Astrocyte of the spinal cord (primary cell): Measurements from ENCODE around the gene WDR4.
"Not testable (repeated sequence)": the region's sequence is repeated elsewhere in the genome, so short reads cannot be mapped to it uniquely, and the experiment has no call there.

Source experiments
- DNase-seq: peaks from one replicate; pipeline ENCODE4 v3.0.0; 2011; ENCODE audit warnings: low read depth, low spot score
- H3K4me3 ChIP-seq: 2 replicates; pipeline ENCODE4 v1.5.1; 2011; ENCODE audit warnings: low read depth, mild to moderate bottlenecking, low read length, moderate library complexity
- in situ Hi-C: cut with HindIII; loops from 2 replicates; pipeline ENCODE4 v1.10.0; 2017; ENCODE audit warnings: low sequenced_read_pairs
- TF ChIP-seq, protein P1 (sequence below): IDR thresholded peaks from 2 replicates; pipeline ENCODE4 v1.5.1; 2012; ENCODE audit warnings: low read depth, mild to moderate bottlenecking, low read length, inconsistent platforms

Gene WDR4

DNA sequence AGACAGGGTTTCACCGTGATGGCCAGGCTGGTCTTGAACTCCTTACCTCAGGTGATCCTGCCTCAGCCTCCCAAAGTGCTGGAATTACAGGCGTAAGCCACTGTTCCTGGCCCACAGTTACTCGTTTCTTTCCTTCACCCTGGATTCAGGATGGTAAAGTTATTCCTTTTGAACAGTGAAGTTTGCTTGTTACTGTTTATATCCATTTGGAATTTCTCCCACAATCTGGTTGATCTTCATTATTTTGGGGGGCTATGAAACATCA is 43.0 kb downstream of the WDR4 start:
- H3K4me3 ChIP-seq, result no peak overlapping the region
- in situ Hi-C loops, result no loop called here
- no peak for DNase-seq
- TF ChIP-seq, protein P1, sequence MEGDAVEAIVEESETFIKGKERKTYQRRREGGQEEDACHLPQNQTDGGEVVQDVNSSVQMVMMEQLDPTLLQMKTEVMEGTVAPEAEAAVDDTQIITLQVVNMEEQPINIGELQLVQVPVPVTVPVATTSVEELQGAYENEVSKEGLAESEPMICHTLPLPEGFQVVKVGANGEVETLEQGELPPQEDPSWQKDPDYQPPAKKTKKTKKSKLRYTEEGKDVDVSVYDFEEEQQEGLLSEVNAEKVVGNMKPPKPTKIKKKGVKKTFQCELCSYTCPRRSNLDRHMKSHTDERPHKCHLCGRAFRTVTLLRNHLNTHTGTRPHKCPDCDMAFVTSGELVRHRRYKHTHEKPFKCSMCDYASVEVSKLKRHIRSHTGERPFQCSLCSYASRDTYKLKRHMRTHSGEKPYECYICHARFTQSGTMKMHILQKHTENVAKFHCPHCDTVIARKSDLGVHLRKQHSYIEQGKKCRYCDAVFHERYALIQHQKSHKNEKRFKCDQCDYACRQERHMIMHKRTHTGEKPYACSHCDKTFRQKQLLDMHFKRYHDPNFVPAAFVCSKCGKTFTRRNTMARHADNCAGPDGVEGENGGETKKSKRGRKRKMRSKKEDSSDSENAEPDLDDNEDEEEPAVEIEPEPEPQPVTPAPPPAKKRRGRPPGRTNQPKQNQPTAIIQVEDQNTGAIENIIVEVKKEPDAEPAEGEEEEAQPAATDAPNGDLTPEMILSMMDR, result no peak

DNA sequence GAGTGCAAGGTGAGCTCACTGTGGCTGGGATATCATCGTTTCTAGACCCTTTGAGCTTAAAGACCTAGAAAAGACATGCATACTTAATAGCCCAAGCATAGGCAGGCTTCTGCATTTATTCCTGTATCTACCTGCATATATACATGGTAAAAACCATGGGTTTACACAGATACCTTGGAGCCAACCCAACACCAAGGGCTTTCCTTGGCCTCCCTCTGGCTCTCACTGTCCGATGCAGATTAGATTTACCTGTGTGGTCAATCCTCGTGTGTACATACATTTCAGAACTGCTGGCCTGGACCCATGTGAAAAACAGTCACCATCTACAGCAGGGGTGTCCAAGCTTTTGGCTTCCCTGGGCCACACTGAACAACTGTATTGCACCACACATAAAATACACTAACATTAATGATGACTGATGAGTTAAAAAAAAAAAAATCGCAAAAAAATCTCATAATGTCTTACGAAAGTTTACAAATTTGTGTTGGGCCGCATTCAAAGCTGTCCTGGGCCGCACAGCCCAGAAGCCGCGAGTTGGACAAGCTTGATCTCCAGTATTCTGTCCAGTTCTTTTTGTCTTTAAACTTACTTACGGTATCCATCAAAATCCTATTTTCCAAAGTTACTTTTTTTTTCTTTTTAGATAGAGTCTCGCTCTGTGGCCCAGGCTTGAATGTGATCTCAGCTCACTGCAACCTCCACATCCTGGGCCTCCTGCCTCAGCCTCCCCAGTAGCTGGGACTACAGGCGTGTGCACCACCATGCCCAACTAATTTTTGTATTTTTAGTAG is 43.5 kb downstream of the WDR4 start:
- H3K4me3 ChIP-seq, result no peak overlapping the region
- DNase-seq, result no peak
- in situ Hi-C loops, result no loop called here
- TF ChIP-seq, protein P1, result no peak

DNA sequence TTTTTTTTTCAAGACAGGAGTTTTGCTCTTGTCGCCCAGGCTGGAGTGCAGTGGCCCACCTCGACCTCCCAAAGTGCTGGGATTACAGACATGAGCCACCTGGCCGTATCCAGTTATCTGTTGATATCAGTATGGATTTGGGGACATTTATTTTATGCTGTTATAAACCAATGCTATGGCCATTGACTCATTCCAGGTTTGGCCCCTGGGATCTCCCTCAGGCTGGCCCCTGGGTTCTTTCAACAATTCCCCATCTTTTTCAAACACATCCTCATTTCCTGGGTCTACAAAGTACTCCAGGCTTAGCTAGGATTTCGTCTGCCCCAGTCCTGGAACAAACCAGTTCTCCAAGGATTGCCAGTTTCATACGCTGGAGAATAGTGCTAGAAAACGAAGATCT is 44.1 kb downstream of the WDR4 start:
- no peak for DNase-seq
- TF ChIP-seq, protein P1, result no peak
- no peak overlapping the region for H3K4me3 ChIP-seq
- in situ Hi-C loops, result no loop called here

DNA sequence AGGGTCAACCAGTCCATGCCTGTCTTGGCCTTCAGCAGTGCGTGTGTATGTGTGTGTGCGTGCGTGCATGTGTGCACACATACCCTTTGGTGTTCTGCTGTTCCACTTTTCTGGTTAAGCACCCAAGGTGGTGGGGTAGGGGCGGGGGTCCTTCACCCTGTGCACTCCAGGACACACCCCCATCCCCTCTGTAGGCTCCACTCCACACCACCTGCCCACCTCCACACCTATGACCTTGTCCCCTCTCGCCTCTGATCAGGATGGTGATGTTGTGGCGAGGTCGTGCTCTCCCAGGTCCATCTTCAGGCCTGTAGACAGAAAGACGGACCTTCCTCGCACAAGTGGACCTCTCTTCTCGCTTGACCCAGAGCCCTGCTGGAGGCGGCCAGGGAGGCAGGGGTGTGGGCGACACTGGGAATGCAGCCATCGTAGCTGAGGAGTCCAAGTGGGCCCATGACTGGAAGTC is 44.6 kb downstream of the WDR4 start:
- DNase-seq, result no peak
- in situ Hi-C loops, result no loop called here
- TF ChIP-seq, protein P1, result no peak

DNA sequence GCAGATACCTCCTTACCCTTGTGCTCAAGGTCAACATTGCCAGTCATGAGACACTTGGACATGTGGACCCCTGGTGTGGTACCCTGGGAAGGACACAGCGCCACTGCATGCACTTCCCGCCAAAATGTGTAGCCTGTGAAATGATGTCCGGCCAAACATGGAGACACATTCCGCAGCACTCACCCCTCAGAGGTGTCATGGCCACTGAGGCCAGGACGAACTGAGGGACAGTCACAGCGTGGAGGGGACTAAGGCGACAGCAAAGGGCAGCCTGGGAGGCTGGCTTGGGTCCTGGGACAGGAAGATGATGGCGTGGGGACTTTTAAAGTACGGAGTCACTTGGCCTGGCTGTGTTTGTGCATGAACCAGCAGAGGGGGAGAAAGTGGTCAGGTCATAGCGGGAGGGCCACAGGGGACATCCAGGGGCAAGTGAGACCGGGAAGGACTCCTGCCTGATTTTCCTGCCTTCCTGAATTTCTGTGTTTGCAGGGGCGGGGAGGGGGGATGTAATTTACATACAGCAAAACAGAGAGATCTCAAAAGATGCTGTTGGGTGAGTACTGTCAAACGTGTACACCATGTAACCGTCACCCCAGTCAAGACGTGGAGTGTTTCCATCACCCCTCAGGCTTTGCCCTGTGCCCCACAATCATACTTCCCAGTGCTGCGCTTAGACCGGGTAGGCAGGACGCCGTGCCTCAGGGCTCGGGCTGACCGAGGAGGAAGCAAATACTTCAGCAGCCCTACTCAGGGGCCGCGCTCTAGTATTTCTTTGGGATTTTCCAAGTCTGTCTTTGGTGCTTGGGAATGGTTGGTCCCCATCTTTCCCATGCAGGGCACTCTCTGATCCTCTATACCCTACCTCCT is 45.2 kb downstream of the WDR4 start:
- TF ChIP-seq, protein P1, result no peak
- no peak overlapping the region for H3K4me3 ChIP-seq
- no peak for DNase-seq
- in situ Hi-C loops, result no loop called here

More for the DNA sequence above, 44.6 kb downstream of the WDR4 start:
- H3K4me3 ChIP-seq, result no peak overlapping the region

DNA sequence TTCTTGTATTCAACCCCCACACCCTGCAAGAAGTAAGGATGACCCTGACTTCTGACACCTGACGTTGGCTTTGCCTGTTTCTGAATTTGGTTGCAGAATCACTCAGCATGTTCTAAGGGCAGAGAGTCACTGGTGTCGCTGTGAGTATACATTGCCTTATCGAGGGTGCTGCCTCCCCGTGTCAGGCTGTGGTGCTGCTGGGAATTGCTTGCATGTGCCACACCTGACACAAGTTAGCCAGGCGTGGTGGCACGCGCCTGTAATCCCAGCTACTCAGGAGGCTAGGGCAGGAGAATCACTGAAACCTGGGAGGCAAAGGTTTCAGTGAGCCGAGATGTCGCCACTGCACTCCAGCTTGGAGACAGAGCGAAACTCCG is 45.9 kb downstream of the WDR4 start:
- no peak for DNase-seq
- in situ Hi-C loops, result no loop called here
- TF ChIP-seq, protein P1, result peak; percentile 17
- H3K4me3 ChIP-seq, result no peak overlapping the region

DNA sequence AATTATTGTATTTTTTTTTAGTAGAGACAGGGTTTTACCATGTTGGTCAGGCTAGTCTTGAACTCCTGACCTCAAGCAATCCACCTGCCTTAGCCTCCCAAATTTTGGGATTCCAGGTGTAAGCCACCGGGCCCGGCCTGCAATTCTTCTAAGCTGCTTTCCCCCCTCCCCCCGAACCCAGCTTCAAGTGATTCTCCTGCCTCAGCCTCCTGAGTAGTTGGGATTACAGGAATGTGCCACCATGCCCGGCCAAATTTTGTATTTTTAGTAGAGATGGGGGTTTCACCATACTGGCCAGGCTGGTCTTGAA is 47.1 kb downstream of the WDR4 start:
- in situ Hi-C loops, DNase-seq, H3K4me3 ChIP-seq: not testable (repeated sequence)
